Nephron progenitor cell (in vitro differentiated cells): ENCODE data around the gene TEC.

Experiments
- DNase-seq: peaks from one replicate; pipeline ENCODE4 v3.0.0; 2021
- H3K27ac Mint-ChIP-seq: 2 replicates; pipeline ENCODE4 v1.8.0; 2021; ENCODE audit warnings: mild to moderate bottlenecking, moderate library complexity, mixed read lengths
- H3K27me3 Mint-ChIP-seq: 2 replicates; pipeline ENCODE4 v1.8.0; 2021; ENCODE audit warnings: mild to moderate bottlenecking, low read depth, mixed read lengths; ENCODE audit not compliant: poor library complexity
- H3K36me3 Mint-ChIP-seq: 2 replicates; pipeline ENCODE4 v1.8.0; 2021; ENCODE audit warnings: low read depth, mixed read lengths
- H3K4me1 Mint-ChIP-seq: 2 replicates; pipeline ENCODE4 v1.8.0; 2021; ENCODE audit warnings: mixed read lengths
- H3K4me3 Mint-ChIP-seq: 2 replicates; pipeline ENCODE4 v1.8.0; 2021; ENCODE audit warnings: mild to moderate bottlenecking, moderate library complexity, mixed read lengths
- H3K9me3 Mint-ChIP-seq: 2 replicates; pipeline ENCODE4 v1.8.0; 2021; ENCODE audit warnings: mild to moderate bottlenecking, moderate library complexity, mixed read lengths
- CTCF ChIP-seq: fragments of 200-600 bp; sonication (generic); IDR thresholded peaks from 2 replicates; pipeline ENCODE4 v1.5.0; 2021; ENCODE audit warnings: antibody characterized with exemption

The TEC gene

GRCh38 chr4:48261281-48261680, 8.4 kb downstream of the TEC start:
- H3K36me3 Mint-ChIP-seq = no peaks in the 10 kb centered on the region
- DNase-seq = no peak
- peaks cover 16% of the 10 kb centered on the region for H3K27me3 Mint-ChIP-seq
- no peak overlapping the region for H3K4me3 Mint-ChIP-seq
- H3K27ac Mint-ChIP-seq = no peak overlapping the region
- H3K9me3 Mint-ChIP-seq = peaks cover 4% of the 10 kb centered on the region
- TF ChIP-seq CTCF = no peak
- H3K4me1 Mint-ChIP-seq = peaks cover 9% of the 10 kb centered on the region

GRCh38 chr4:48259748-48260147, 9.9 kb downstream of the TEC start:
- Mint-ChIP-seq H3K36me3 (no peaks in the 10 kb centered on the region), H3K27ac (no peak overlapping the region), H3K4me1 (peaks cover 10% of the 10 kb centered on the region), H3K27me3 (peaks cover 10% of the 10 kb centered on the region), H3K4me3 (no peak overlapping the region), H3K9me3 (no peaks in the 10 kb centered on the region)
- no peak for TF ChIP-seq CTCF
- no peak for DNase-seq

- TF ChIP-seq CTCF = no peak
- Mint-ChIP-seq H3K27ac (no peak overlapping the region), H3K36me3 (no peaks in the 10 kb centered on the region), H3K4me1 (peaks cover 4% of the 10 kb centered on the region), H3K4me3 (no peak overlapping the region), H3K9me3 (no peaks in the 10 kb centered on the region), H3K27me3 (peaks cover 9% of the 10 kb centered on the region)
- no peak for DNase-seq
These were observed 10.7 kb downstream of the TEC start for GRCh38 chr4:48258845-48259397.

GRCh38 chr4:48255959-48256342, 13.7 kb downstream of the TEC start:
- no peak for TF ChIP-seq CTCF
- Mint-ChIP-seq H3K4me1 (peaks cover 4% of the 10 kb centered on the region), H3K27me3 (peaks cover 3% of the 10 kb centered on the region), H3K4me3 (no peak overlapping the region), H3K9me3 (no peaks in the 10 kb centered on the region), H3K27ac (no peak overlapping the region), H3K36me3 (no peaks in the 10 kb centered on the region)
- no peak for DNase-seq

GRCh38 chr4:48255072-48255958, 14.3 kb downstream of the TEC start:
- Mint-ChIP-seq H3K4me3 (no peak overlapping the region), H3K27ac (no peak overlapping the region), H3K9me3 (no peaks in the 10 kb centered on the region), H3K27me3 (peaks cover 3% of the 10 kb centered on the region), H3K4me1 (peaks cover 4% of the 10 kb centered on the region), H3K36me3 (no peaks in the 10 kb centered on the region)
- TF ChIP-seq CTCF = no peak
- no peak for DNase-seq
